K562 (cell line): Measurements from ENCODE around the gene CPE. TPM values are rescaled to one million over a fixed set of nuclear protein-coding genes. Genes with fewer than 3 reads are reported as not detected.
A peak's percentile ranks its signal among the peaks of the same experiment; 100 is the strongest.

Experiments
- ESRRA ChIP-seq: fragments of 450-650 bp; IDR thresholded peaks from 2 replicates; pipeline ENCODE4 v1.6.1; 2014; ENCODE audit warnings: low read depth, mild to moderate bottlenecking, moderate library complexity, borderline replicate concordance
- FOXJ2 ChIP-seq: fragments of 200-800 bp; sonication (Bioruptor generic); IDR thresholded peaks from 2 replicates; pipeline ENCODE4 v1.6.1; 2016; ENCODE audit warnings: missing genetic modification characterization, missing compliant biosample characterization
- IRF2 ChIP-seq: sonication (generic); formaldehyde crosslinking; IDR thresholded peaks from 2 replicates; pipeline ENCODE4 v1.8.1; 2022; ENCODE audit warnings: mild to moderate bottlenecking, missing genetic modification reagents
- KHSRP ChIP-seq: fragments of 450-650 bp; IDR thresholded peaks from 2 replicates; pipeline ENCODE4 v1.6.1; 2017
- MEIS2 ChIP-seq: fragments of 450-650 bp; IDR thresholded peaks from 2 replicates; pipeline ENCODE4 v1.6.1; 2014; ENCODE audit warnings: mild to moderate bottlenecking; ENCODE audit not compliant: partially characterized antibody
- MTA2 ChIP-seq: fragments of 450-650 bp; IDR thresholded peaks from 2 replicates; pipeline ENCODE4 v1.6.1; 2016; ENCODE audit warnings: low read depth
- POLR2A ChIP-seq: fragments of 450-650 bp; conservative IDR thresholded peaks from 2 replicates; pipeline ENCODE4 v1.6.1; 2016
- POLR2AphosphoS5 ChIP-seq: IDR thresholded peaks from 2 replicates; pipeline ENCODE4 v1.6.1; 2011; ENCODE audit warnings: mild to moderate bottlenecking, low read depth, low read length, moderate library complexity; ENCODE audit not compliant: control insufficient read depth, insufficient read depth
- RAD21 ChIP-seq, 2 experiments: fragments of 250-450 bp in 1 of 2; fragments of 450-650 bp in 1 of 2; sonication (Bioruptor Pico) in 1 of 2; formaldehyde crosslinking in 1 of 2; IDR thresholded peaks in 1 of 2; conservative IDR thresholded peaks in 1 of 2; 2 replicates each; pipeline versions ENCODE4 v1.4.0 to v1.8.0; 2020 to 2022; ENCODE audit warnings: mild to moderate bottlenecking in 2 of 2, moderate library complexity in 1 of 2
- RBM15 ChIP-seq: fragments of 200-400 bp; formaldehyde crosslinking; IDR thresholded peaks from 2 replicates; pipeline ENCODE4 v1.6.1; 2018; ENCODE audit warnings: mild to moderate bottlenecking, low read length, moderate library complexity; ENCODE audit not compliant: insufficient read depth
- SAFB2 ChIP-seq: fragments of 200-400 bp; formaldehyde crosslinking; IDR thresholded peaks from 2 replicates; pipeline ENCODE4 v1.6.1; 2018; ENCODE audit warnings: borderline replicate concordance, low read length, low read depth, moderate library complexity; ENCODE audit not compliant: severe bottlenecking
- SUPT5H ChIP-seq: fragments of 450-650 bp; IDR thresholded peaks from 2 replicates; pipeline ENCODE4 v1.6.1; 2016
- ZBTB7A ChIP-seq: IDR thresholded peaks from 2 replicates; pipeline ENCODE4 v1.6.1; 2011; ENCODE audit warnings: low read depth, mild to moderate bottlenecking, low read length, moderate library complexity, borderline replicate concordance; ENCODE audit not compliant: control insufficient read depth
- ZNF124 ChIP-seq: sonication (generic); formaldehyde crosslinking; IDR thresholded peaks from 2 replicates; pipeline ENCODE4 v1.8.1; 2022; ENCODE audit warnings: missing genetic modification reagents
- ZNF518B ChIP-seq: fragments of 250-450 bp; sonication (Bioruptor Pico); IDR thresholded peaks from 2 replicates; pipeline ENCODE4 v1.5.0; 2021; ENCODE audit warnings: mild to moderate bottlenecking, moderate library complexity
- polyA plus RNA-seq, 8 experiments: library from polyadenylated mRNA; depleted of rRNA in 4 of 8; stranded (reverse) in 5 of 8; unstranded in 3 of 8; fragments of >200 nt; fragmentation: Nextera tagmentation in 2 of 8; fragmentation: Illumina TruSeq in 1 of 8; extraction: Ambion mirVana in 2 of 8; extraction: Trizol in 1 of 8; gene quantifications; 2 replicates each; pipeline versions ENCODE4 v1.2.1 to v1.2.3, GENCODE V29; 2011 to 2014; ENCODE audit warnings: inconsistent platforms in 1 of 8, missing spikeins in 1 of 8
- total RNA-seq, 7 experiments: library from RNA; depleted of rRNA in 6 of 7; stranded (reverse); fragments of >200 nt in 6 of 7; fragmentation: Illumina TruSeq in 2 of 7; extraction: Trizol in 2 of 7; gene quantifications; 2 replicates each; pipeline versions ENCODE4 v1.2.1 to v1.2.3, GENCODE V29; 2011 to 2021; ENCODE audit warnings: low replicate concordance in 1 of 7
- TF ChIP-seq, protein P1 (sequence below): sonication (generic); formaldehyde crosslinking; IDR thresholded peaks from 2 replicates; pipeline ENCODE4 v1.4.0; 2020; ENCODE audit warnings: mild to moderate bottlenecking, missing genetic modification reagents
- TF ChIP-seq, protein P2 (sequence below): fragments of 250-450 bp; sonication (Bioruptor Pico); IDR thresholded peaks from 2 replicates; pipeline ENCODE4 v1.4.0; 2020; ENCODE audit warnings: mild to moderate bottlenecking, moderate library complexity, borderline replicate concordance
- TF ChIP-seq, protein P3 (sequence below): fragments of 250-450 bp; sonication (Bioruptor Pico); IDR thresholded peaks from 2 replicates; pipeline ENCODE4 v1.5.1; 2021; ENCODE audit warnings: mild to moderate bottlenecking

CPE gene
- total and polyA plus RNA-seq, 9 of the 15 experiments (the other 6 are each of a cell fraction or from before 2014, with no cell fraction given): 0.04 to 0.16 (median 0.06) TPM; not detected in 4

DNA sequence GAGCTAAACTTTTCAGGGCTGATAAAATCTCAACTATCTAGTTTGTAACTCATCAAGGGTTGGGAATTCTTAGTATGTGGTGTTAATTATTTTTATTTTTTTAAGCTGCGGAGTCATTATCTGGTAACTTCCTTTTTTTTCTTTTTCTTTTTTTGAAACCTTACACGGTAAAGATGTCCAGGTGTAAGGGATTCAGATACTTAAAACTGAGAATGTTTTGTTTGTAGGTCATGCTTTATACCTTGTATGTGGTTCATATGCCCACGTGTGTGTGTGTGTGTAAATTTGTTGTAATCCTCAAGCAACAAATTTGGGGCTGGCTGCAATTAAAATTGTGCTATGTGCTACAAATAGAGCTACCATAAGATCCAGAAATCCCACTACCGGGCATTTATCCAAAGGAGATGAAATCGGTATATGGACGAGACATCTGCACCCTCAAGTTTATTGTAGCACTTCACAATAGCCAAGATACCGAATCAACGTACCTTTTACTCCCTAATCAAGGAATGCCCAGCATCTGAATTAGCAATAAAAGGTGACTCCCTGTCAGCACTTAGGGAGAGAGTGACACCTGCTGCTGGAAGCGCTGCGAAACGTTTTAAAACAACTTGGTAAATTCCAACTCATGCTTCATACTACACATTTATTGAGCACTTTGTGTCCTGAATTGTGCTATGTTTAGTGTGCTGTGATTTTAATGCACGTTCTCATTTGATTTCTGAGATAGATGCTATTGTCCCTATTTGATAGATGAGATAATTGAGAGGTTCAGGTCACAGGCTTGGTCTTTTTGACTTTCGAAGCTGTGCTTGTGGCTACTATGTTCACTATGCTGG, 35.2 kb upstream of the CPE start (continued):
- TF ChIP-seq POLR2AphosphoS5 (0 out of 2 replicates have a peak, but pooled peaks have one; percentile 32), ESRRA (no peak), MEIS2 (peak; percentile 3), ZNF124 (CRISPR knock-in tag) (no peak), KHSRP (peak; percentile 54; the same call in 1 of the 2 replicates), SUPT5H (peak; percentile 88), MTA2 (no peak), ZBTB7A (no peak), FOXJ2 (no peak), ZNF518B (no peak), RAD21 (CRISPR knock-in tag; conservative IDR thresholded peaks at IDR 0.05 in 1 of 2, IDR thresholded peaks at IDR 0.05 in 1 of 2) (peak in 1 of 2 experiments; percentile 22; a peak in 1 of 4 replicates), SAFB2 (no peak), IRF2 (CRISPR knock-in tag) (no peak), POLR2A (peak; percentile 78), RBM15 (no peak)
- TF ChIP-seq, protein P1, sequence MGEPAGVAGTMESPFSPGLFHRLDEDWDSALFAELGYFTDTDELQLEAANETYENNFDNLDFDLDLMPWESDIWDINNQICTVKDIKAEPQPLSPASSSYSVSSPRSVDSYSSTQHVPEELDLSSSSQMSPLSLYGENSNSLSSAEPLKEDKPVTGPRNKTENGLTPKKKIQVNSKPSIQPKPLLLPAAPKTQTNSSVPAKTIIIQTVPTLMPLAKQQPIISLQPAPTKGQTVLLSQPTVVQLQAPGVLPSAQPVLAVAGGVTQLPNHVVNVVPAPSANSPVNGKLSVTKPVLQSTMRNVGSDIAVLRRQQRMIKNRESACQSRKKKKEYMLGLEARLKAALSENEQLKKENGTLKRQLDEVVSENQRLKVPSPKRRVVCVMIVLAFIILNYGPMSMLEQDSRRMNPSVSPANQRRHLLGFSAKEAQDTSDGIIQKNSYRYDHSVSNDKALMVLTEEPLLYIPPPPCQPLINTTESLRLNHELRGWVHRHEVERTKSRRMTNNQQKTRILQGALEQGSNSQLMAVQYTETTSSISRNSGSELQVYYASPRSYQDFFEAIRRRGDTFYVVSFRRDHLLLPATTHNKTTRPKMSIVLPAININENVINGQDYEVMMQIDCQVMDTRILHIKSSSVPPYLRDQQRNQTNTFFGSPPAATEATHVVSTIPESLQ (CRISPR knock-in tag): no peak
- TF ChIP-seq, protein P2, sequence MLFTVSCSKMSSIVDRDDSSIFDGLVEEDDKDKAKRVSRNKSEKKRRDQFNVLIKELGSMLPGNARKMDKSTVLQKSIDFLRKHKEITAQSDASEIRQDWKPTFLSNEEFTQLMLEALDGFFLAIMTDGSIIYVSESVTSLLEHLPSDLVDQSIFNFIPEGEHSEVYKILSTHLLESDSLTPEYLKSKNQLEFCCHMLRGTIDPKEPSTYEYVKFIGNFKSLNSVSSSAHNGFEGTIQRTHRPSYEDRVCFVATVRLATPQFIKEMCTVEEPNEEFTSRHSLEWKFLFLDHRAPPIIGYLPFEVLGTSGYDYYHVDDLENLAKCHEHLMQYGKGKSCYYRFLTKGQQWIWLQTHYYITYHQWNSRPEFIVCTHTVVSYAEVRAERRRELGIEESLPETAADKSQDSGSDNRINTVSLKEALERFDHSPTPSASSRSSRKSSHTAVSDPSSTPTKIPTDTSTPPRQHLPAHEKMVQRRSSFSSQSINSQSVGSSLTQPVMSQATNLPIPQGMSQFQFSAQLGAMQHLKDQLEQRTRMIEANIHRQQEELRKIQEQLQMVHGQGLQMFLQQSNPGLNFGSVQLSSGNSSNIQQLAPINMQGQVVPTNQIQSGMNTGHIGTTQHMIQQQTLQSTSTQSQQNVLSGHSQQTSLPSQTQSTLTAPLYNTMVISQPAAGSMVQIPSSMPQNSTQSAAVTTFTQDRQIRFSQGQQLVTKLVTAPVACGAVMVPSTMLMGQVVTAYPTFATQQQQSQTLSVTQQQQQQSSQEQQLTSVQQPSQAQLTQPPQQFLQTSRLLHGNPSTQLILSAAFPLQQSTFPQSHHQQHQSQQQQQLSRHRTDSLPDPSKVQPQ: no peak
- TF ChIP-seq, protein P3, sequence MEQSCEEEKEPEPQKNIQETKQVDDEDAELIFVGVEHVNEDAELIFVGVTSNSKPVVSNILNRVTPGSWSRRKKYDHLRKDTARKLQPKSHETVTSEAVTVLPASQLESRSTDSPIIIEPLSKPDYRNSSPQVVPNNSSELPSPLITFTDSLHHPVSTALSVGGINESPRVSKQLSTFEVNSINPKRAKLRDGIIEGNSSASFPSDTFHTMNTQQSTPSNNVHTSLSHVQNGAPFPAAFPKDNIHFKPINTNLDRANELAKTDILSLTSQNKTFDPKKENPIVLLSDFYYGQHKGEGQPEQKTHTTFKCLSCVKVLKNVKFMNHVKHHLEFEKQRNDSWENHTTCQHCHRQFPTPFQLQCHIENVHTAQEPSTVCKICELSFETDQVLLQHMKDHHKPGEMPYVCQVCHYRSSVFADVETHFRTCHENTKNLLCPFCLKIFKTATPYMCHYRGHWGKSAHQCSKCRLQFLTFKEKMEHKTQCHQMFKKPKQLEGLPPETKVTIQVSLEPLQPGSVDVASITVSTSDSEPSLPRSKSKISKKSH (CRISPR knock-in tag): no peak
